ENCODE data around the gene TAS1R3.
A peak's percentile ranks its signal among the peaks of the same experiment; 100 is the strongest.

- TF ChIP-seq CTCF (conservative IDR thresholded peaks at IDR 0.05; ENCODE audit: low read depth in 2 of 2) = no peak
- peak; percentile 88 for TF ChIP-seq POLR2AphosphoS5 (IDR thresholded peaks at IDR 0.05; ENCODE audit: low read depth)
- TF ChIP-seq EZH2 (IDR thresholded peaks at IDR 0.05; ENCODE audit: low read depth, unreplicated experiment) = no peak
- TF ChIP-seq REST (IDR thresholded peaks at IDR 0.05; ENCODE audit: unreplicated experiment) = no peak
- TF ChIP-seq NANOG (IDR thresholded peaks at IDR 0.05; ENCODE audit: borderline replicate concordance) = no peak
- TF ChIP-seq JUNB (IDR thresholded peaks at IDR 0.05; ENCODE audit: unreplicated experiment) = no peak
- TF ChIP-seq EZH2phosphoT487 (IDR thresholded peaks at IDR 0.05; ENCODE audit: unreplicated experiment) = no peak
- TF ChIP-seq CREB1 (CRISPR knock-in tag; IDR thresholded peaks at IDR 0.05; ENCODE audit: low read depth) = no peak
- no peak for TF ChIP-seq STAT1 (IDR thresholded peaks at IDR 0.05; ENCODE audit: unreplicated experiment)
- TF ChIP-seq ZNF331 (CRISPR knock-in tag; IDR thresholded peaks at IDR 0.05; ENCODE audit: low read depth) = no peak
- no peak for TF ChIP-seq ETS1 (IDR thresholded peaks at IDR 0.05)
Observed at GRCh38 chr1:1324524-1325287, 6.4 kb upstream of the TAS1R3 start, which contains the start of the genes CPTP and INTS11.
